ENCODE results near the gene ABCB11.
"Not testable (repeated sequence)": the region's sequence is repeated elsewhere in the genome, so short reads cannot be mapped to it uniquely, and the experiment has no call there.

The ABCB11 gene

DNA sequence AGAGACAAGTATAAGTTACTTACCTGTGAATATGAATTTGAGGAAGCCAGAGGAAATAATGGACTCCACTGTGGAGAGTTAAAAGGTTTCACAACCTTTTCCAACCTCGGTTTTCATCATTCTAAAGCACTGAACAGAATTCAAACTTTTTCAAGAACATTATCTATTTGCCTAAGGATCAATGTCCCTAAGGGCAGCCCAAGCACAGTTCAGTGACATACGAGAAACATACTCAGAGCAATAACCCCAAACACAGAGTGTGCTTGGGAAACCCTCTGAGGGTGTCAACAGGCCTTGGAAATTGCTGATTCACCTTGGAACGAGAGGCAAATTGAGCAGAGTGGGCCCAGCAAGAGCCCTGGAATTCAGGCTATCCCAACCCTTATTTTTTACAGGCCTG, at the start of gene ABCB11:
TSS of gene ABCB11 (minus strand) at position 123 of the 400 bp plus-strand sequence. CDS start 13,199 bp downstream, outside the sequence.
- DNase-seq (ENCODE audit: low read depth), result no peak

DNA sequence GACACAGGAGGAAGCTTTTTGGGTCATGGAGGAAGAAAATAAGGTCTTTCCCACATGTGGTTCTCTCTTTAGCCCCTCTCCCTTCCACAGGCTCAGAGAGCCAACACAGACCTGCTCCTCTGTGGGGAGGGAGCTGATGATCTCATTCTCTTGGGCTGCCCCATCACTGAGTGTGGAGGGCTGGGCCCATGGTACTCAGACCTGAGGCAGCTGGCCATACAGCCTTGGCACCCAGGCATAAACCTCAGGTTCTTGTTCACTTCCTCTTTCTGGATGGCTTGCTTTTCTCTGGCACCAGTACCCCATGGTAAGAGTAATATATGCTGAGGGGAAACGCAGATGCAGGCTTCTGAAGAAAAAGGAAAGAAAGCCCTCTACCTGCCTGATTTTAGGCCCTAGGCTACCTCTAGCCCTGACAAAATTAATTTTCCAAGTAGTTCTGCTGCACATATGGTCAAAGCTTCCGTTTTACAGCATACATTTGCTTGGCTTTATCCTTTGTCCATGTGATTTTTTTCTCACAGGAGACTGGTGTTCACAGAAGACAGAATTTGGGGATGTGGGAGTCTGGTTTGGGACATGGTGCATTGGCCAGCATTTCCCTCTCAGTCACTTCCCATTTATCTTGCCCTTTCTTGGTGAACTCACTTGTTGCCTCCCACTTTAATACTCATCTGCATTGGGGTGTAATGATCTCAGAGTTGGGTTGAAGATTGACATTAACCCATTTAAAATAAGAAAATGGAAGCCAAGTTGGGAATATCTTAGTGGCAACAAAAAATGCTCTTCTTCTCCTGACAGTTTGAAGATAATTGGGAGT, 49.3 kb upstream of the ABCB11 start:
- no peak for DNase-seq (ENCODE audit: low read depth)

DNA sequence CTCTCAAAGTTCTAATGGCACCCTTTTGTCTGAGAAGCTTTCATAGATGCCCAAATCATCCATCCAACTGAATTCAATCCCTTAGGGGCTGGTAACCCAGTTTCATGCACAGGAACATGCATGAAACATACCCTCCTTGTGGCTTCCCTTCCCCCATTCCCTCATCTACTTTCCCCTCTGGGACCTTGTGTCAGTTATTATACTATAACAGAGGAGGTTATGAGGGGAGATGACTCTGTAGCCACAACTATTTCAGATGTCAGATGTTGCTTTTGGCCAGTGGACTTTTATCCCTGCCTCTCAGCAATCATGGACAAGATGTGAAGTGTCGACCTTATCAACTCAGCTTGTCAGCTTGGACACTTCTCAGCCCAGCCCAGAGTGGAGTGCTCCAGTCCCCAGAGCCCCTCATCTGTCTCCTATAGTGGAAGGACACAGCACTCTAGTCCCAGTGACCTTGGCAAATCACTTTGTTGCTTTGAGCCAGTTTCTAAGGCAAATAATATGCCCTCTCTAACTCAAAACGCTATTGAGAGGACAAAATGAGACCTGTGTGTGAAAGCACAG, 46.6 kb upstream of the ABCB11 start:
- no peak for DNase-seq (ENCODE audit: low read depth)

DNA sequence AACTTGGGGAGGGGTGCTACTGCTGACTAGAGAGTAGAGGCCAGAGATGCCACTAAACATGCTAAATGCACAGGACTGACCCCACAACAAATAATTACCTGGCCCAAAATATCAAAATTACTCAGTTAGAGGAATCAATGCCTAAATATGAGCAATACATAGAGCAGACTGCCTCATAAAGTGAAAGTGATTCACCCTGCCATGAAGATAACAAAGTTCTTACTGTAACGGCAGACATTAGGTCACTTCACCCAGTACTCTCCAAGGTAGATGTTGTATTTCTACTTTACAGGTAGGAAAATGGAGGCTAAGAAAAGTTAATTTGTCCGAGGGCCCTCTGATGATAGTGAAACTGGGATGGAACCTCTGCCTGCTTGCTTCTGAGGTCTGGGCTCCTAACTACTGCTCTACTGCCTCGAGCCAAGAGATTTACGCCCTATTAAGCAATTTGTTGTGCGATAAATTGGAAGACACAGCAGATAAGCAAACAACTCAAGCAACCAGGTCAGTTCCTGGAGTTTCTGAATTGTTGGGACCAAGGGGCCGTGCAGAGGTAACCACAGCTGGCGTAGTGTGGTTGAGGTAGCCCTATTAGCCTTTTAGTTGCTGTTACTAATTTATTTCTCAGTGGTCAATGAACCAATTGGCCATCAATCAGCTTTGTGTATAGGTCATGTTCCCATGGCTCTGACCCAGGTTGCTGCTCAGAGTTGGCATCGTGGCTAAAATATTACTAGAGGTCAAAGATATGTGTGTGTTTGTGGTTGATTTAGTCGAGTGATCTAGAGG, 43.0 kb upstream of the ABCB11 start:
- DNase-seq (ENCODE audit: low read depth), result no peak

DNA sequence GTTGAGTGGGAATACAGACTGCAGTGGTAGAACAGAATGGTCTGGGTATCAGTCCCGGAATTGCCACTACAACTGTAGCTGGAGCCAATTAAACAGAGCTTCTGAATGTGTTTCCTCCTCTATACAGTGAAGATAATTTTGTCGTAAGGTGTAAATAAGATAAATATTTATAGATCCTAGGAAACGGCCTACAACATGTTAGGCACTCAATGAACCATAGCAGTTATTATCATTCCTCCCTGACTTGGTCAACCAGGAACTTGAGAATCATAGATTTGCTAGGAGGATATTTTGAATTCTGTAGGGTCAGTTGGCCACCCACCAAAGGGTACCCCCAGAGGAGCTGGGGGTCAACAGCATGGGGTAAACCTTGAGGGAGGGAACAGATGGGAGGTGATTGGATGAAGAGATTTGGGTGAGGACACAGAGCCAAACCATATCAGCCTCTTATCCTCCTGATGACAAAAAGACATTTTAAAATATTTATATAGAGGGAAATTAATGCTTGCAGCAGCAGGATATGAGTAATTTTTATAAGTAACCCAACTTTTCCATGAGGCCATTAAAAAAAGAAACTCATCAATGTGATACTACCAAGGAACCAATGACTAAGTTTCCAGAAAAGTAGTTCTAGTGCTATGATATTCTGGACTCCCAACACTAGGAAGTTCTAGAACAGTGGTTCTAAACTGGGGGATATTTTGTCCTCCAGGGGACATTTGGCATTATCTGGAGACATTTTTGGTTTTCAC, 42.3 kb upstream of the ABCB11 start:
- no peak for DNase-seq (ENCODE audit: low read depth)

DNA sequence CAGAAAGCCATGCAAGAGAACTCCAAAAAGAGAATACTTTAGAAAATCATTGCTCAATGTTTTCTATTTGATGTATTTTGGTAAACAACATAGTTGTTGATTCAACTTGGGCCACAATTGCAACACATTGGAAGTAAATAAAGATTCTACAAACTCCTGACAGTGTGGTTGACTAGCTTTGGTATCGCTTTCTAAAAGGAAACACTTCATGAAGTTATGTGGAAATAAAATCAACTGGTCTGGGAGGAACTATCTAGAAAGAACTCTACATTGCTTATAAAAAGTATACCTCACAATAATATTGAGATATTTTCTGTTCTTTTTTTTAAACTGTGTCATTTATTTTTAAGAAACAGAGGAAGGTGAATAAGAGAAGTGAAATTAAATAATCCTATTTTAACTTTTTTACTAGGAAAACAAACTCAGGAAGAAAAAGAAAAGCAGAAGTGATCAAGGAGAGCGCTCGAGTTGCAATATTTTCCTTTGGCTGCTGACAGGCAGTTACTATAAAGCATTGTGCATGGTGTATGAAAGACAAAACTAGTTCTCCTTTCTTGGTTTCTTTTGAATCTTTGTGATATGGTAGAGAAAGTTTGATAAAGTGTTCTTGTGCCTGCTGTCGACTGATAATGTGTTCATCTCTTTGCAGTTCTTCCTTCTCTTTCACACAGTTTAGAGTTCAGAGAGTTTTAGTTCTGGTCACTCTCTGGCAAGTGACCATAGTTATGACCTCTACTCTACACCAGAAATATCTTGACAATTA, 41.2 kb upstream of the ABCB11 start:
- no peak for DNase-seq (ENCODE audit: low read depth)

DNA sequence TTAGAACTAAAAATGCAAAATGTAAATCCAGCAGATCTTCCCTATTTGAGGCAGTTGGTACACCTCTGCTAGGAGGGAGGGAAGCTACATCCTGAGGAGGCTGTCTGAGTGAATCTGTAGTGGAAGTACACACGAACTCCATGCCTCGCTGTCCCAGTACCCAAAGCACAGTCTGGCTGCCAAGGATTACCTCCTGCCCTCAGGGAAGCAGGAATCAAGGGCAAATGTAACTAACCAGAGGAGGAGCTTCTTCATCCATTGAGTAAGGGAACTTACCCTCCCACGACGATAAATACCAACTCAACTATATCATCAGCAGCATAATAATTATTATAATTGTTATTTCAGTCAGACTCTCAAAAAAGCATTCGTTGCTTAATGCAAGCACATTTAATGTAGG, 40.3 kb upstream of the ABCB11 start:
- DNase-seq (ENCODE audit: low read depth), result no peak

DNA sequence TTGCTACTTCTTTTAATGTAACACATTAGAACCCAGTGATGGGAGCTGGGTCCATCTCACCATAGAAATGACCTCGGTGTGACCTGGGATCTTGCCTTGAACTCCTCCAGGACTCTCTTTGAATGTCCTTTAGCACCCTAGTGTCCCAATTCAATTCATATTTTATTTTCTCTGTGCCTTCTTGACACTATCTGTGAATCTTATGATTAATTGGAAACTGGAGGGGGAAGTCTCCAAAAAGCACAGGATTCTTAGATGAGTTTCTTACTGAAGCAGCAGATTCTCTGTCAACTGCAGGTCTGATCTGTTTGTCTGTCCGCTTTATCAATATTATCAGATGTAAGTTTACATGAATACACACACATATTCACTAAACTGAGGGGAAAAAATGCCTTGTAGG, 38.7 kb upstream of the ABCB11 start:
- no peak for DNase-seq (ENCODE audit: low read depth)

DNA sequence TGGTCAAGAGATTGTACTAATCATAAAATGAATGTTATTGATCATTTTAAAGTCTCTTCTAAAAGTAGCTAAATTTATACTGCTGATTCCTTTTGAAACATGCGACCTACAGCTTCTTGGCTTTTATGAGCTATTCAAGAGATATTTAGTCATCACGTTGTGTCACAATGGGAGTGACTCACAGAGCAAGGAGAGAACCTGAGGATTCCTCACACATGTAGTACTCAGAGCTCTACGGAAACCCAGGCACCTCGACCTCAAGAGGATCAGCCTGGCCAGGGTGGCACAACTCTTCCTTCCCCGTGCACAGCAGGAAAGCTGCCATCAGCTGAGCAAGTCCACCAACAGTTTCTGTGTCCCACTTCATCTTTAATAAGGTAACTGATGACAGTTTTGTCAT, 38.2 kb upstream of the ABCB11 start, which contains the start of gene DHRS9:
TSS of gene DHRS9 (plus strand) at position 223 of the 400 bp plus-strand sequence. CDS start 12,019 bp downstream, outside the sequence.
- DNase-seq (ENCODE audit: low read depth), result no peak

DNA sequence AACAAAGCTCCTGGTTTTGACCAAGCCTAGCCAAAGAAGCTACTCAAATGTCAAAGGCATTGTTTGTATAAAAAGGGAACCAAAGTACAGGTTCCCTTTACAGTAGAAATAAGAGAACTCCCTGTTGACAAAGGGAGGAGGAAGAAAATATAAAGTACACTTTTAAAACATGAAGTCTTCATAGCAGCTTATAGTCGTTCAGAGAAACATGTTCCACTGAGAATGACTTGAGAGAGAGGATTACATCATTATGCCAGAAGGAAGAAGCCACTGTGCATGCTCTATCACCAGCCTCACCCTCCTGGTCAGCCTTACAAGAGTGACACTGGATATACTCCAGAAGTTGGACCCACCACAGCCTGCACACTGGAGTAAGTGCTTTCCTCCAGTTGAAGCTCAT, 35.8 kb upstream of the ABCB11 start:
- no peak for DNase-seq (ENCODE audit: low read depth)

DNA sequence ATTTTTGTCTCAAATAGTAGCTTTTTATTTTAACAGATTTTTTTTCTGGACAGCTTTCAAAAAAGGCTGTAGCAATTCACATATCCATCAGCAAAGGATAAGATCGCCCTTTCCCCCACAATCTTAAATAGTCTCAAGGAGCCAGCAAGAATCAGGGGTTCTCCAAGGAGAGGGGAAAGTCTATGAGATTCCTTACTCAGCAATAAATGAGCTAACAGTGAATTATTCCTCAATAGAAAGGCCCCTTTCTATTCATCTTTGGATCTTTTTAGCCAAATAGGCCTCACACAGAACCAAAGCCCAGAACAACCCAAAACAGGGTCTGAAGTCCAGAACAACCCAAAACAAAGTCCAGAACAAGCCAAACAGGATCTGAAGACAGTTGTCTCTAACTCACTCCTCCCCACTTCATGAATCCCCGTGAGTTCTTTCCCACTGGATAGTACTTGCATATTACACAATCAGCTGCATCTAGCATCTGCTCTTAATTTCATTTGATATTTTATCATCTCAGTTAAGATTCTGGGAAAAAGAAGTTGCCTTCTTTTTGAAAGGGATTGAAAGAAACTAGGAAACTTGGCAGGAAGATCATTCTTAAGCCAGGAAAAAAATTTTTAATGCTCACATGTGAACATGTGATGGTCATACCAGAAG, 34.9 kb upstream of the ABCB11 start:
- no peak for DNase-seq (ENCODE audit: low read depth)

DNA sequence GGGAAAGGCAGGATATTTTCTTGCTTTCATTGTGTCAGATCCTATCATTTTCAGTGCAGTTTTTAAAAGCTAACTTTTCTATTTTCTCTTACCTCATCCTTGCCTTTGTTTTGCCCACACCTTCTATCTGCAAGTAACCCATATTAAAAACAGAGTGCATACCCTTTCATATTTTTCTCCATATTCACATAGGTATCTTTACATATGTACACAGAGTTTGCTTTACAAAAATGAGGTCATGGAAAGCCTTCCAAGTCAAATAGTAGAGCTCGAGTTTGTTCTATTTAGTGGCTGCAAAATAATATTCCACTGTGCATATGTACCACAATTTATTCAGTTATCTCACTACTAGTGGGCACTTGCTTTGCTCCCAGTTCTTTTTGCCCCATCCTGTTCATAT, 34.3 kb upstream of the ABCB11 start:
- DNase-seq (ENCODE audit: low read depth), result no peak

DNA sequence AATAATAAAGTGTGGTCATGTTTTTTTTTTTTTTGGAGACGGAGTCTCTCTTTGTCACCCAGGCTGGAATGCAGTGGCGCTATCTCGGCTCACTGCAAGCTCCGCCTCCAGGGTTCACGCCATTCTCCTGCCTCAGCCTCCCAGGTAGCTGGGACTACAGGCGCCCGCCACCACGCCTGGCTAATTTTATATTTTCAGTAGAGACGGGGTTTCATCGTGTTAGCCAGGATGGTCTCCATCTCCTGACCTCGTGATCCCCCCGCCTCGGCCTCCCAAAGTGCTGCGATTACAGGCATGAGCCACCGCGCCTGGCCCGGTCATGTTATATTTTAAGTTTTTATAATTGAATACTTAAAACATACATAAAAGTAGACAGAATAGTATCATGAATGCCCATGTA, 33.1 kb upstream of the ABCB11 start:
- not testable (repeated sequence) for DNase-seq (ENCODE audit: low read depth)

DNA sequence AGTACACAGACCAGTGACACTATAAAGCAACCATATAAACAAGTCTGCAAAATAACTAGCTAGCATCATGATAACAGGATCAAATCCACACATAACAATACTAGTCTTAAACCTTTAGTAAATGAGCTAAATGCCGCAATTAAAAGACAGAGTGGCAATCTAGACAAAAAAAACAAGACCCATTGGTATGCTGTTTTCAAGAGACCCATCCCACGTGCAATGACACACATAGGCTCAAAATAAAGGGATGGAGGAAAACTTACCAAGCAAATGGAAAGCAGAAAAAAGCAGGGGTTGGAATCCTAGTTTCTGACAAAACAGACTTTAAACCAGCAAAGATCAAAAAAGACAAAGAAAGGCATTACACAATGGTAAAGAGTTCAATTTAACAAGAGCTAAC, 23.5 kb upstream of the ABCB11 start:
- not testable (repeated sequence) for DNase-seq (ENCODE audit: low read depth)

DNA sequence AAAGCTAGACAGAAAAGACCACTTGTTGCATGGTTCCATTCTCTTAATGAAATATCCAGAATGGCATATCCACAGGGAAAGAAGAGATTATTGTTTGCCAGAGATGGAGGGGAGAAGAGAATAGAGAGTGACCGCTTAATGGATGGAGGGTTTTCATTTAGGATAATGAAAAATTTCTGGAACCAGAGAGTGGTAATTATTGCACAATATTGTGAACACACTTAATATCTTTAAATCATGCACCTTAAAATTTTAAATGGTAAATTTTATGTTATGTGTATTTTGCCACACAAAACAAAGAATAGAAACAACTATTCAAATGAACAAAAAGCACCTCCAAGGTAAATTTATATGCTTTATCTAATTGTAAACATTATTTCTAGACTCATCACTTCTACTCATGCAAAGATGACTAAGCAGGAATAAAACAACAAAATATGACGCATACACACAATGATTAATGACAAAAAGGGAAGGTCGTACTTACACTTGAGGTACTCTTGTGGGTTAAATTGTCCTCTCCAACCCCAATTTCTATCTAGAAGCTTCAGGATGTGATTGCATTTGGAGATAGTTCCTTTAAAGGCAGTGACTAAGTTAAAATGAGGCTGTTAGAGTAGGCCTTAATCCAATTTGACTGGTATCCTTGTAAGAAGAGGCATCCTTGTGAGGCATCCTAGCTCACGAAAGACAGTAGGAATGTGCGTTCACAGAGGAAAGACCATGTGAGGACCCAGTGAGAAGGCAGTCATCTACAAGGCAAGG, 19.5 kb upstream of the ABCB11 start:
- no peak for DNase-seq (ENCODE audit: low read depth)

DNA sequence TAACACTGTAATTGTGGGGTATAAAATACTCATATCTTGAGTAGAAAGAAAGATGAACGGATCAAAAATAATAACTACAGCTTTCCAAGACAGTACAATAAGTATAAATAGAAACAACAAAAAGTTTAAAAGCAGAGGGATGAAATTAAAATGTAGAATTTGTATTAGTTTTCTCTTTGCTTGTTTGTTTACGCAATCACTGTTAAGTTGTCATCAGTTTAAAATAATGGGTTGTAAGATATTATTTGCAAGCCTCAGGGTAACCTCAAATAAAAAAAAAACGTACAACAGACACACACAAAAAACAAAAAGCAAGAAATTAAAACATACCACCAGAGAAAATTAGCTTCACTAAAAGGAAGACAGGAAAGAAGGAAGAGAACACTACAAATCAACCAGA, 18.0 kb upstream of the ABCB11 start:
- DNase-seq (ENCODE audit: low read depth), result no peak

DNA sequence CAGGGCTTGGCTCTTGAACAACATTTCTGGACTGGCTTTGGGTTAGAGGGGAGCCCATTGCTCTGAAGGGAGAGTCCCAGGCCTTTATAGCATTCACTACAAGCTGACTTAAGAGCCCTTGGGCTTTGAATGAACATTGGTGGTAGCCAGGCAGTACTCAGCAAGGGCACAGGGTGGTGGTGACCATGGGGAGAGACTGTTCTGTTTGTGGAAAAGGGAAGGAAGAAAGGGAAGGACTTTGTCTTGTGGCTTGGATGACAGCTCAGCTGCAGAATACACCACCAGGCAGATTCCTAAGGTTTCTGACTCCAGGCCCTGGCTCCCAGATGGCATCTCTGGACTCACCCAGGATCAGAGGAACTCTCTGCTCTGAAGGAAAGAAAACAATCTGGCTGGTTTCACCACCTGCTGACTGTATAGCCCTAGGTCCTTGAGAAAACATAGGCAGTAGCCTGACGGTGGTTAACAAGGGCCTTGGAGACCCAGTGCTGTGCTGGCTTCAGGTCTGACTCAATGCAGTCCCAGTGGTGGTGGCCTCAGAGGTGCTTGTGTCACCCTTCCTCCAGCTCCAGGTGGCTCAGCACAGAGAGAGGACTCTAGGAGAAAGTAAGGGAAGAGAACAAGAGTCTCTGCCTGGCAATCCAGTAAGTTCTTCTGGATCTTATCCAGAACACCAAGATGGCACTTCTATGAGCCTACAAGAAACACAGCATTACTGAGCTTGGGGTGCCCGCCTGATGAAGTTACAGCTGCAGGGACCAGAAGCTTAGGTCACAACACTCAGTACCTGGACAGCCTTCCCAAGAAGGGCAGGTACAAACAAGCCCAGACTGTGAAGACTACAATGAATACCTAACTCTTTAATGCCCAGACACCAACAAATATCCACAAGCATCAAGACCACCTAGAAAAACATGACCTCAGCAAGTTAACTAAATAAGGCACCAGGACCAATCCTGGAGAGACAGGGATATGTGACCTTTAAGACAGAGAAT, 16.4 kb upstream of the ABCB11 start:
- no peak for DNase-seq (ENCODE audit: low read depth)

DNA sequence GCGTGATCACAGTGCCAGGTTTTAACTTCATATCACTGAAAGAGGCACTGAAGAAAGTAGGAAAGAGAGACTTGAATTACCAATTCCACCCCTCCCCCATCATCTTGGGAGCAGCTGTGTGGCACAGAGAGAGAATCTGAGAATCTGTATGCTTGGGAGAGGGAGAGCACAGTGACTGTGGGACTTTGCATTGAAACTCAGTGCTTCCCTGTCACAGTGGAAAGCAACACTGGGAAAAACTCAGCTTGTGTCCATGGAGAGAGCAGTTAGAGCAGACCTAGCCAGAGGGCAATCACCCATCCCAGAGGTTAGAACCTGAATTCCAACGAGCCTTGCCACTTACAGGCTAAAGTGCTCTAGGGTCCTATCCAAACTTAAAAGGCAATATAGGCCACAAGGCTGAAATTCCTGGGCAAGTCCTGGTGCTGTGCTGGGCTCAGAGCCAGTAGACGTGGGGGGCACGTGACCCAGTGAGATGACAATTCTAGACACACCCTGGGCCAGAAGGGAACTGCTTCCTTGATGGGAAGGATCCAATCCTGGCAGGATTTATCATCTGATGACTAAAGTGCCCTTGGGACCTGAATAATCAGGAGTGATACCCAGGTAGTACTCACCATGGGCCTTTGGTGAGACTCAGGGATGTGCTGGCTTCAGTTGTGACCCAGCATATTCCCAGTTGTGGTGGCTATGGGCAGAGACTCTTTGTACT, 15.5 kb upstream of the ABCB11 start:
- DNase-seq (ENCODE audit: low read depth), result no peak

Data from stimulated activated CD4-positive, alpha-beta T cell treated with anti-CD3 and anti-CD28 coated beads, Interleukin-2, amount 100 ng/mL, for 4 hours (primary cell).